Ovary (tissue), 3 donors: ENCODE measurements around the gene MAP6.

ENCODE experiments used
- POLR2A ChIP-seq: fragments of 450-650 bp; IDR thresholded peaks from one replicate; pipeline ENCODE4 v1.6.1; 2017; ENCODE audit warnings: antibody characterized with exemption, mild to moderate bottlenecking, moderate library complexity
- TF ChIP-seq, protein P1 (sequence below), 3 donors: fragments of 450-650 bp in 2 of 3; fragments of 200-600 bp in 1 of 3; IDR thresholded peaks; one replicate each; pipeline versions ENCODE4 v1.5.1 to v1.8.0; 2016 to 2022; ENCODE audit warnings: antibody characterized with exemption in 3 of 3, mild to moderate bottlenecking in 1 of 3
- donor health status: DM: no; HTN: no; CAD: no.

- TF ChIP-seq, protein P1, sequence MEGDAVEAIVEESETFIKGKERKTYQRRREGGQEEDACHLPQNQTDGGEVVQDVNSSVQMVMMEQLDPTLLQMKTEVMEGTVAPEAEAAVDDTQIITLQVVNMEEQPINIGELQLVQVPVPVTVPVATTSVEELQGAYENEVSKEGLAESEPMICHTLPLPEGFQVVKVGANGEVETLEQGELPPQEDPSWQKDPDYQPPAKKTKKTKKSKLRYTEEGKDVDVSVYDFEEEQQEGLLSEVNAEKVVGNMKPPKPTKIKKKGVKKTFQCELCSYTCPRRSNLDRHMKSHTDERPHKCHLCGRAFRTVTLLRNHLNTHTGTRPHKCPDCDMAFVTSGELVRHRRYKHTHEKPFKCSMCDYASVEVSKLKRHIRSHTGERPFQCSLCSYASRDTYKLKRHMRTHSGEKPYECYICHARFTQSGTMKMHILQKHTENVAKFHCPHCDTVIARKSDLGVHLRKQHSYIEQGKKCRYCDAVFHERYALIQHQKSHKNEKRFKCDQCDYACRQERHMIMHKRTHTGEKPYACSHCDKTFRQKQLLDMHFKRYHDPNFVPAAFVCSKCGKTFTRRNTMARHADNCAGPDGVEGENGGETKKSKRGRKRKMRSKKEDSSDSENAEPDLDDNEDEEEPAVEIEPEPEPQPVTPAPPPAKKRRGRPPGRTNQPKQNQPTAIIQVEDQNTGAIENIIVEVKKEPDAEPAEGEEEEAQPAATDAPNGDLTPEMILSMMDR (IDR thresholded peaks at IDR 0.05), result no peak
- no peak for TF ChIP-seq POLR2A
Measured at GRCh38 chr11:75673977-75674582, 5.2 kb upstream of the MAP6 start.
